Spinal cord (tissue), 10 donors: ENCODE data around the gene COX4I1. TPM values are rescaled to one million over a fixed set of nuclear protein-coding genes. Genes with fewer than 3 reads are reported as not detected.

ENCODE experiments used
- DNase-seq, 6 donors: peaks; one replicate each; pipeline versions ENCODE4 v3.0.0 to v3.0.0-alpha.2; 2013 to 2015; ENCODE audit warnings: low spot score in 6 of 6, low read depth in 4 of 6
- H3K27ac ChIP-seq: one replicate; pipeline ENCODE4 v1.5.1; 2013; ENCODE audit warnings: low read depth, low read length, control low read depth
- H3K27me3 ChIP-seq: one replicate; pipeline ENCODE4 v1.6.1; 2013; ENCODE audit warnings: low read length; ENCODE audit not compliant: control insufficient read depth, insufficient read depth
- H3K36me3 ChIP-seq: one replicate; pipeline ENCODE4 v1.6.1; 2013; ENCODE audit warnings: low read length; ENCODE audit not compliant: control insufficient read depth, insufficient read depth
- H3K4me1 ChIP-seq: one replicate; pipeline ENCODE4 v1.6.1; 2013; ENCODE audit warnings: low read length; ENCODE audit not compliant: control insufficient read depth, insufficient read depth
- H3K4me3 ChIP-seq: one replicate; pipeline ENCODE4 v1.5.1; 2013; ENCODE audit warnings: low read depth, low read length, control low read depth
- H3K9me3 ChIP-seq: one replicate; pipeline ENCODE4 v1.6.1; 2013; ENCODE audit warnings: low read length; ENCODE audit not compliant: control insufficient read depth, insufficient read depth
- WGBS: methylation state at CpG from one replicate; pipeline ENCODE4 v1.1.5; 2013; ENCODE audit warnings: missing lambda C conversion rate; ENCODE audit not compliant: insufficient coverage; 5-methylcytosine and 5-hydroxymethylcytosine counted together
- polyA plus RNA-seq, 2 donors: library from polyadenylated mRNA; unstranded; fragments of 120-200 nt; gene quantifications; one replicate each; pipeline ENCODE4 v1.2.1, GENCODE V29; 2013; ENCODE audit not compliant: insufficient read length in 2 of 2
- total RNA-seq, 2 donors: library from RNA; depleted of rRNA in 1 of 2; stranded (reverse); fragments of 120-200 nt in 1 of 2; fragments of >200 nt in 1 of 2; gene quantifications; one replicate each; pipeline versions ENCODE4 v1.2.3 to v1.2.4, GENCODE V29; 2013 to 2014
- donor health status: healthy.

The COX4I1 gene
- total and polyA plus RNA-seq, 4 donors, result 212 to 556 (median 515) TPM

DNA sequence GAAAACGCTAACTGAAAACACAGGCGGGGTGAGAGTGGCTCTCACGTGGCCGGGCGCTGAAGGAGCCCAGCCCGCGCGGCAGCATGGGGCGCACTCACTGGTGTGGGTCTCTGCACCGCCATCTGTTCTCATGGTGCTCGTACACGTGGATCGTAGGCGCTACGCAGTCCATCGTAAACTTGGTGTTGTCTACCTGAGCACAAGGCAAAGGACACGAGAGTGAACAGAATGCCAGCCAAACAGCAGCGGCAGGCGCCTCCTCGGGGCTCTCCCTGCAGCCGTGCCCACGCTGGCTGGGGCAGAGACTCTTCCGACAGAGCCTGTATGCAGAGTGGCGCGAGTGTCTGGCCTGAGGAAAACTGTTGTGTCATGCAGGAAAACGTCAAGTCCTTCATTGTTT lies 19.2 kb upstream of the COX4I1 start:
- no peaks in the 10 kb centered on the region for H3K9me3 ChIP-seq
- H3K4me1 ChIP-seq, result peaks cover 28% of the 10 kb centered on the region
- WGBS, result 92% methylated on average over 26 of the region's 26 CpGs
- DNase-seq, result no peak
- no peak overlapping the region for H3K27ac ChIP-seq
- no peaks in the 10 kb centered on the region for H3K27me3 ChIP-seq
- H3K36me3 ChIP-seq, result peaks cover 45% of the 10 kb centered on the region
- H3K4me3 ChIP-seq, result no peak overlapping the region

- H3K27me3 ChIP-seq, result no peaks in the 10 kb centered on the region
- no peak for DNase-seq
- no peaks in the 10 kb centered on the region for H3K9me3 ChIP-seq
- peaks cover 46% of the 10 kb centered on the region for H3K36me3 ChIP-seq
- H3K4me1 ChIP-seq, result peaks cover 28% of the 10 kb centered on the region
- 98% methylated on average over 6 of the region's 10 CpGs for WGBS
- no peak overlapping the region for H3K27ac ChIP-seq
- no peak overlapping the region for H3K4me3 ChIP-seq
Observed at GRCh38 chr16:85781156-85781555, 18.3 kb upstream of the COX4I1 start.

DNA sequence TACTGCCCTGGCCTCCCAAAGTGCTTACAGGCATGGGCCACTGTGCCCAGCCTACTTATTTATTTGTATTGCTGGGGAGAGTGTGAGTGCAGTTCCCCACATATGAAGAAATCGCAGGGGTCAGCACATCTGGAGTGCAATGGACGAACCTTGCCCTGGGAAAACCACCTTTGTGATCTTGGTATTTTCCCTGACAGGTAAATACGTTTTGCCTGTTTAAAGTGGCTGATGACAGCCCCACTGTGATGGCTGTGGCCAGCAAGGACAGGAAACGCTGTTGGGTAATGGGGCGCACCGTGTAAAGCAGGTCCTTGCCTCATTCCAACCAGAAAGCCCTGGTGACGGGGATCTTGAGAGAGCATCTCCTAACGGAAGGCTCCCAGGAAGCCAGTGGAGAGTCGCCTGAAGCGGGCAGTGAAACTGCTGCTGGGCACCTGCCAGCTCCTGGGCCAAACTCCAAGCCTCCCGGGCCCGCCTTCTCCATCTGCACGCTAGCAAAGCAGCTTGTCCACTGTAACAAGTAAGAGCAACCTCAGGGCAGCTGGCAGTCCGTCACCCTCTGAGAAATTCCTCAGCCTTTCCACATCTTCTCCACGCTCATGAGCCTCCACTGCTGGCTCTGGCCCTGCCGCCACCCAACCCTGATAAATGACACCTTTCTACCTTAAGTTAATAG lies 17.7 kb upstream of the COX4I1 start:
- Histone ChIP-seq H3K36me3 (peaks cover 52% of the 10 kb centered on the region), H3K27me3 (no peaks in the 10 kb centered on the region), H3K27ac (peak overlapping the region; percentile 70), H3K4me1 (peaks cover 28% of the 10 kb centered on the region), H3K4me3 (no peak overlapping the region), H3K9me3 (no peaks in the 10 kb centered on the region)
- WGBS, result 44% methylated on average over 16 of the region's 16 CpGs
- peak in 2 of 6 donors; percentile 76 to 88 for DNase-seq

GRCh38 chr16:85782451-85782850 lies 17.0 kb upstream of the COX4I1 start:
- H3K9me3 ChIP-seq, result no peaks in the 10 kb centered on the region
- 58% methylated on average over 5 of the region's 6 CpGs for WGBS
- H3K4me3 ChIP-seq, result no peak overlapping the region
- H3K27me3 ChIP-seq, result no peaks in the 10 kb centered on the region
- DNase-seq, result peak in 2 of 6 donors; percentile 33 to 53
- peaks cover 58% of the 10 kb centered on the region for H3K36me3 ChIP-seq
- H3K27ac ChIP-seq, result peak overlapping the region; percentile 70
- H3K4me1 ChIP-seq, result peaks cover 28% of the 10 kb centered on the region

DNA sequence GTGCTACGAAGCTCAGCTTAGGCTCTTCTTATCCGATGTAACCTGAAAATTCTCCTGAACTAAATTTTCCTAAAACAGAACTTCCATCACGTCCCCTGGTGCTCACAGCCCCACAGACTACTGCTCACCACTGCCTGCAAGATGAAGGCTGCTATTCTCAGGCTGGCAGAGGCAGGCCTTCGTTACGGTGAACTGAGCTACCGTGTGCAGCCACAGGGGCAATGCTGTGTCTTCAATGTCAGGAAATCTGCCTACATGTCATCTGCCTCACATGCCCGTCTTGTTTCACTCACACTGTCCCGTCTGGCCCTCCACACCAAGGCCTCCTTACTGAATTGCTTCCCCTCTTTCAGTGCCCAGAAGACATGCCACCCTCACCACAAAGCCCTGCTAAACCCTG lies 16.1 kb upstream of the COX4I1 start:
- Histone ChIP-seq H3K4me3 (no peak overlapping the region), H3K36me3 (peaks cover 58% of the 10 kb centered on the region), H3K9me3 (no peaks in the 10 kb centered on the region), H3K4me1 (peaks cover 28% of the 10 kb centered on the region), H3K27ac (no peak overlapping the region), H3K27me3 (no peaks in the 10 kb centered on the region)
- 84% methylated on average over 8 of the region's 8 CpGs for WGBS
- no peak for DNase-seq

DNA sequence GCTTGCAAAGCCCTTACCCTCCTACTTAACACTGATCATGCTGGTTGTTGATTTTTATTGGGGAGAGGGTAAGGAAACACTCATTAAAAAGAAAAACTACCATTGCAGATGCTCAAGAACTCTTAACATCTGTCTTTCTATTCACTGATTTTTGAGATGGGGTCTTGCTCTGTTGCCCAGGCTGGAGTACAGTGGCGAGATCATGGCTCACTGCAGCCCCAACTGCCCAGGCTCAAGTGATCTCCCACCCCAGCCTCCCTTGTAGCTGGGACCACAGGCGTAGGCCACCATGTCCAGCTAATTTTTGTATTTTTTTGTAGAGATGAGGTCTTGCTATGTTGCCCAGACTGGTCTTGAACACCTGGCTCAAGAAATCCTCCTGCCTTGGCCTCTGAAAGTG lies 14.7 kb upstream of the COX4I1 start:
- no peak overlapping the region for H3K27ac ChIP-seq
- no peak for DNase-seq
- no peak overlapping the region for H3K4me3 ChIP-seq
- no peaks in the 10 kb centered on the region for H3K9me3 ChIP-seq
- no peaks in the 10 kb centered on the region for H3K27me3 ChIP-seq
- H3K36me3 ChIP-seq, result peaks cover 54% of the 10 kb centered on the region
- peaks cover 28% of the 10 kb centered on the region for H3K4me1 ChIP-seq
- no CpG with 5 or more reads among the region's 2 CpGs for WGBS

DNA sequence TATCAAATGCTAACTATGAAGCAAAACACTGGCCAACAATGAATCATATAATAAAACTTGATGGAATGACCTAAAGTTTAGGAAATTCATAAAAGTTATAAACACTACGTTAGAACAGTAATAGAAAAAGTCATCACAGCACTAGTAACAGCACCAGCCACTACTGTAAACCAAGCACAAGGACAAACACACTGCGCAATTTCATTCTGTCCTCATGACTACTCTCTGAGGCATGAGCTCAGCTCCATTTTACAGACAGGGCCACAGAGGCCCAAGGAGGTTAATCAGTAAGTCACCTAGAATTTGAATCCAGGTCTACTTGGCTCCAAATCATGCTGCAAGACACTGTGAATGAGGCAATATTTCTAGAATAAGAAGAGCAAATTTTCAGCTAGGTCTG lies 13.6 kb upstream of the COX4I1 start:
- H3K27ac ChIP-seq, result no peak overlapping the region
- H3K4me3 ChIP-seq, result no peak overlapping the region
- H3K4me1 ChIP-seq, result peaks cover 28% of the 10 kb centered on the region
- 100% methylated on average over 2 of the region's 2 CpGs for WGBS
- H3K36me3 ChIP-seq, result peaks cover 48% of the 10 kb centered on the region
- no peak for DNase-seq
- H3K27me3 ChIP-seq, result no peaks in the 10 kb centered on the region
- no peaks in the 10 kb centered on the region for H3K9me3 ChIP-seq

DNA sequence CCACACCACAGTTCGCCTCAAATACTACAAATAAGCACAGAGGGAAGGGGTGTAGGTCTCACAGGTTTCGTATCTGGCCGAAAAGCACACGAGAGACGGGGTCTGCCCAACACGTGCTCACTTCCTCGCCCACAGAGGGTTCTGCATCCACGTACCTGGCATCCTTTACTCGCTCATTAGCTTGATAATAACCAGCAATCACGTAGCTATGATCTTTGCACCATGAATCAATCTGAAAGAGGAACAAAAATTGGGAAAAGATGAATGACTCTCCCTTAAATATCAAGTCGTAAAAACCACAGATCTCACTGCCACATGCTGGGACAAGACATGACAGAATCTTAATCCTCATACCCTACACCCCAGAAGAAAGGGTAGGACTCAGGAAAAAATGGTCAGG lies 10.7 kb upstream of the COX4I1 start:
- H3K4me3 ChIP-seq, result no peak overlapping the region
- no peaks in the 10 kb centered on the region for H3K27me3 ChIP-seq
- H3K9me3 ChIP-seq, result no peaks in the 10 kb centered on the region
- peaks cover 47% of the 10 kb centered on the region for H3K36me3 ChIP-seq
- DNase-seq, result no peak
- WGBS, result 96% methylated on average over 9 of the region's 11 CpGs
- H3K27ac ChIP-seq, result no peak overlapping the region
- peaks cover 1% of the 10 kb centered on the region for H3K4me1 ChIP-seq

GRCh38 chr16:85789773-85790172 lies 9.7 kb upstream of the COX4I1 start:
- H3K4me1 ChIP-seq, result no peaks in the 10 kb centered on the region
- H3K27ac ChIP-seq, result no peak overlapping the region
- peaks cover 53% of the 10 kb centered on the region for H3K36me3 ChIP-seq
- H3K4me3 ChIP-seq, result no peak overlapping the region
- no peaks in the 10 kb centered on the region for H3K27me3 ChIP-seq
- DNase-seq, result no peak
- no peaks in the 10 kb centered on the region for H3K9me3 ChIP-seq
- 87% methylated on average over 3 of the region's 6 CpGs for WGBS

DNA sequence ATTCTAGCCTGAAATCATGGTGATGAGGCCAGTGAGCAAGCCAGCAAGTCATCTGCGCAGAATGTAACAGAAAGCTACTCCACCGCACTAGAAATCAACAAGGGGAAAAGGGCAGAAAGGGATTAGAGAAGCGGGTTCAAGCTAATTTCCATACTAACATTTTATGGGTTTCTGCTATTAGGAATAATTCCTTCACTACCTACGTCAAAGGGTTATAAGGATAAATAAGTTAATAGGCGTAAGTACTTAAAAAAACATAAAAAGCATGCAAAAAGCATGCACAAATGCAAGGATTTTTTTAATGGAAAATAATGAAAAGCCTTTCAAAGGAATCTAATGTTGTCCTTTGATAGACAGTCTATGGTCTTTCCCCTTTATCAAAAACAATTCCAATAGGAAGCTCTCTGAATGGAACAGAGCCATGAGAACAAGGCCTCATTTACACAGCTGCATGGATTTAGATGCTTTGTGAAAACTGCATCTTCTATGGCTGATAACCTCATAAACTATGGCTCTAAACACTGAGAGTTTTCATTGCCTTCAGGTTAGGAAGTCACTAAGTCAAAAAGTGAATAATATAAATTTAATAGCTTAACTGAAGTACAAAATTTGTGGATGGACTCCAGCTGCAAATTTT lies 5.7 kb upstream of the COX4I1 start:
- H3K4me1 ChIP-seq, result peaks cover 13% of the 10 kb centered on the region
- no peaks in the 10 kb centered on the region for H3K27me3 ChIP-seq
- no CpG with 5 or more reads among the region's 5 CpGs for WGBS
- no peaks in the 10 kb centered on the region for H3K9me3 ChIP-seq
- H3K36me3 ChIP-seq, result peaks cover 41% of the 10 kb centered on the region
- H3K4me3 ChIP-seq, result no peak overlapping the region
- no peak overlapping the region for H3K27ac ChIP-seq
- no peak for DNase-seq
